ENCODE results near the gene TTC7B.

TTC7B gene

GRCh38 chr14:90728951-90729350, 87.3 kb downstream of the TTC7B start:
- H3K36me3 ChIP-seq (ENCODE audit: insufficient read depth, insufficient read length, low read length): peaks cover 3% of the 10 kb centered on the region
- no peaks in the 10 kb centered on the region for H3K27me3 ChIP-seq (ENCODE audit: insufficient read depth, insufficient read length)
- H3K4me3 ChIP-seq (ENCODE audit: insufficient read length, low read depth): no peak overlapping the region
- no peak for DNase-seq (ENCODE audit: low read depth, low spot score)
- peaks cover 4% of the 10 kb centered on the region for H3K4me1 ChIP-seq (ENCODE audit: insufficient read depth, insufficient read length)
- no peak for TF ChIP-seq SUZ12 (IDR thresholded peaks at IDR 0.05; ENCODE audit: extremely low read depth, insufficient read depth, insufficient read length)
- TF ChIP-seq YY1 (IDR thresholded peaks at IDR 0.05; ENCODE audit: insufficient read depth, insufficient read length): no peak
- no peak for TF ChIP-seq ZNF274 (IDR thresholded peaks at IDR 0.05; ENCODE audit: low read depth, low read length)
- no peak overlapping the region for H3K9ac ChIP-seq (ENCODE audit: insufficient read length, low read depth)
- H3K9me3 ChIP-seq (ENCODE audit: insufficient read depth, low read length): no peaks in the 10 kb centered on the region; the same call in 1 of the 2 replicates

- no peak overlapping the region for H3K9ac ChIP-seq (ENCODE audit: insufficient read length, low read depth)
- peaks cover 3% of the 10 kb centered on the region for H3K36me3 ChIP-seq (ENCODE audit: insufficient read depth, insufficient read length, low read length)
- no peaks in the 10 kb centered on the region; the same call in 1 of the 2 replicates for H3K9me3 ChIP-seq (ENCODE audit: insufficient read depth, low read length)
- H3K4me1 ChIP-seq (ENCODE audit: insufficient read depth, insufficient read length): peaks cover 2% of the 10 kb centered on the region
- H3K27me3 ChIP-seq (ENCODE audit: insufficient read depth, insufficient read length): no peaks in the 10 kb centered on the region
- H3K4me3 ChIP-seq (ENCODE audit: insufficient read length, low read depth): no peak overlapping the region
- TF ChIP-seq ZNF274 (IDR thresholded peaks at IDR 0.05; ENCODE audit: low read depth, low read length): no peak
- no peak for TF ChIP-seq YY1 (IDR thresholded peaks at IDR 0.05; ENCODE audit: insufficient read depth, insufficient read length)
- no peak for TF ChIP-seq SUZ12 (IDR thresholded peaks at IDR 0.05; ENCODE audit: extremely low read depth, insufficient read depth, insufficient read length)
- no peak for DNase-seq (ENCODE audit: low read depth, low spot score)
These were observed 89.1 kb downstream of the TTC7B start for GRCh38 chr14:90727082-90727481.

- peak; percentile 5 for DNase-seq (ENCODE audit: low read depth, low spot score)
- TF ChIP-seq YY1 (IDR thresholded peaks at IDR 0.05; ENCODE audit: insufficient read depth, insufficient read length) (no peak), ZNF274 (IDR thresholded peaks at IDR 0.05; ENCODE audit: low read depth, low read length) (no peak), SUZ12 (IDR thresholded peaks at IDR 0.05; ENCODE audit: extremely low read depth, insufficient read depth, insufficient read length) (no peak)
These were observed 89.6 kb downstream of the TTC7B start for GRCh38 chr14:90726656-90727055.

GRCh38 chr14:90724866-90725265, 91.4 kb downstream of the TTC7B start:
- no peak for DNase-seq (ENCODE audit: low read depth, low spot score)
- peaks cover 3% of the 10 kb centered on the region for H3K36me3 ChIP-seq (ENCODE audit: insufficient read depth, insufficient read length, low read length)

More at GRCh38 chr14:90726656-90727055, 89.6 kb downstream of the TTC7B start:
- Histone ChIP-seq H3K4me3 (ENCODE audit: insufficient read length, low read depth) (no peak overlapping the region), H3K27me3 (ENCODE audit: insufficient read depth, insufficient read length) (no peaks in the 10 kb centered on the region), H3K4me1 (ENCODE audit: insufficient read depth, insufficient read length) (peaks cover 2% of the 10 kb centered on the region), H3K9ac (ENCODE audit: insufficient read length, low read depth) (no peak overlapping the region), H3K36me3 (ENCODE audit: insufficient read depth, insufficient read length, low read length) (peaks cover 3% of the 10 kb centered on the region), H3K9me3 (ENCODE audit: insufficient read depth, low read length) (no peaks in the 10 kb centered on the region; the same call in 1 of the 2 replicates)

GRCh38 chr14:90722590-90722989, 93.6 kb downstream of the TTC7B start:
- Histone ChIP-seq H3K9ac (ENCODE audit: insufficient read length, low read depth) (no peak overlapping the region), H3K4me3 (ENCODE audit: insufficient read length, low read depth) (no peak overlapping the region), H3K27me3 (ENCODE audit: insufficient read depth, insufficient read length) (no peaks in the 10 kb centered on the region), H3K9me3 (ENCODE audit: insufficient read depth, low read length) (no peaks in the 10 kb centered on the region; the same call in 1 of the 2 replicates), H3K4me1 (ENCODE audit: insufficient read depth, insufficient read length) (peaks cover 4% of the 10 kb centered on the region), H3K36me3 (ENCODE audit: insufficient read depth, insufficient read length, low read length) (peaks cover 3% of the 10 kb centered on the region)
- TF ChIP-seq ZNF274 (IDR thresholded peaks at IDR 0.05; ENCODE audit: low read depth, low read length) (no peak), SUZ12 (IDR thresholded peaks at IDR 0.05; ENCODE audit: extremely low read depth, insufficient read depth, insufficient read length) (no peak), YY1 (IDR thresholded peaks at IDR 0.05; ENCODE audit: insufficient read depth, insufficient read length) (no peak)
- no peak for DNase-seq (ENCODE audit: low read depth, low spot score)

More at GRCh38 chr14:90724866-90725265, 91.4 kb downstream of the TTC7B start:
- Histone ChIP-seq H3K4me3 (ENCODE audit: insufficient read length, low read depth) (no peak overlapping the region), H3K9me3 (ENCODE audit: insufficient read depth, low read length) (no peaks in the 10 kb centered on the region; the same call in 1 of the 2 replicates), H3K9ac (ENCODE audit: insufficient read length, low read depth) (no peak overlapping the region), H3K4me1 (ENCODE audit: insufficient read depth, insufficient read length) (peaks cover 2% of the 10 kb centered on the region), H3K27me3 (ENCODE audit: insufficient read depth, insufficient read length) (no peaks in the 10 kb centered on the region)
- TF ChIP-seq SUZ12 (IDR thresholded peaks at IDR 0.05; ENCODE audit: extremely low read depth, insufficient read depth, insufficient read length) (no peak), YY1 (IDR thresholded peaks at IDR 0.05; ENCODE audit: insufficient read depth, insufficient read length) (no peak), ZNF274 (IDR thresholded peaks at IDR 0.05; ENCODE audit: low read depth, low read length) (no peak)

GRCh38 chr14:90721619-90722305, 94.5 kb downstream of the TTC7B start:
- no peak for TF ChIP-seq SUZ12 (IDR thresholded peaks at IDR 0.05; ENCODE audit: extremely low read depth, insufficient read depth, insufficient read length)
- TF ChIP-seq YY1 (IDR thresholded peaks at IDR 0.05; ENCODE audit: insufficient read depth, insufficient read length): no peak
- no peak for TF ChIP-seq ZNF274 (IDR thresholded peaks at IDR 0.05; ENCODE audit: low read depth, low read length)
- Histone ChIP-seq H3K9me3 (ENCODE audit: insufficient read depth, low read length) (no peaks in the 10 kb centered on the region; the same call in 1 of the 2 replicates), H3K27me3 (ENCODE audit: insufficient read depth, insufficient read length) (no peaks in the 10 kb centered on the region), H3K4me3 (ENCODE audit: insufficient read length, low read depth) (no peak overlapping the region), H3K36me3 (ENCODE audit: insufficient read depth, insufficient read length, low read length) (peaks cover 3% of the 10 kb centered on the region), H3K4me1 (ENCODE audit: insufficient read depth, insufficient read length) (peaks cover 4% of the 10 kb centered on the region), H3K9ac (ENCODE audit: insufficient read length, low read depth) (no peak overlapping the region)
- DNase-seq (ENCODE audit: low read depth, low spot score): no peak

DNA sequence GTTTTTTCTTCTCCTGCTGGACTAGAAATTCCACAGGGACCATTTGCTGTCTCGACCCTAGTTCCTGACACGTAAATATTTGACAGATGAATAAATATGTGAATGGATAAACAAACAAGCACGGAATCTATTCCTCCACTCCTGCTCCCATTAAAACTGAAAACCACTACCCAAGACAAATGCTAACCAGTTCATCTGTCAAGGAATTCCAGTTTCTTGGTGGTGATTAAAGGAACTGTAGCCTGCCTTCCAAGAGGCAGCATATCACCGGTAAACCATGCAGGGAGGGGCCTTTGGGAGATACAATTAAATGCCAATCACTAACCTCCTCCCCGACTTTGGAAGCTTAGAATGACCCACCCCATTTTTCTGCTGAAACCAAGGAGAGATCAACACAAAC, 95.4 kb downstream of the TTC7B start:
- no peak for DNase-seq (ENCODE audit: low read depth, low spot score)
- no peak overlapping the region for H3K9ac ChIP-seq (ENCODE audit: insufficient read length, low read depth)
- no peaks in the 10 kb centered on the region; the same call in 1 of the 2 replicates for H3K9me3 ChIP-seq (ENCODE audit: insufficient read depth, low read length)
- TF ChIP-seq YY1 (IDR thresholded peaks at IDR 0.05; ENCODE audit: insufficient read depth, insufficient read length) (no peak), ZNF274 (IDR thresholded peaks at IDR 0.05; ENCODE audit: low read depth, low read length) (no peak), SUZ12 (IDR thresholded peaks at IDR 0.05; ENCODE audit: extremely low read depth, insufficient read depth, insufficient read length) (no peak)
- H3K27me3 ChIP-seq (ENCODE audit: insufficient read depth, insufficient read length): no peaks in the 10 kb centered on the region
- H3K4me1 ChIP-seq (ENCODE audit: insufficient read depth, insufficient read length): peaks cover 3% of the 10 kb centered on the region
- H3K4me3 ChIP-seq (ENCODE audit: insufficient read length, low read depth): no peak overlapping the region
- H3K36me3 ChIP-seq (ENCODE audit: insufficient read depth, insufficient read length, low read length): no peaks in the 10 kb centered on the region

Data from NT2/D1 (cell line).